K562 (cell line): ENCODE results near the gene PSORS1C2. TPM values are rescaled to one million over a fixed set of nuclear protein-coding genes. Genes with fewer than 3 reads are reported as not detected.

Source experiments
- CBX5 ChIP-seq: IDR thresholded peaks from 2 replicates; pipeline ENCODE4 v1.6.1; 2014; ENCODE audit warnings: low read depth, borderline replicate concordance
- CLOCK ChIP-seq: fragments of 250-450 bp; sonication (Bioruptor Pico); IDR thresholded peaks from 2 replicates; pipeline ENCODE4 v1.4.0; 2020; ENCODE audit warnings: mild to moderate bottlenecking, moderate library complexity, borderline replicate concordance
- GTF3C2 ChIP-seq: IDR thresholded peaks from 3 replicates; pipeline ENCODE4 v1.6.1; 2011; ENCODE audit warnings: borderline replicate concordance, mild to moderate bottlenecking, moderate library complexity; ENCODE audit not compliant: insufficient read length; ENCODE audit errors: extremely low read depth
- HDAC2 ChIP-seq: fragments of 450-650 bp; IDR thresholded peaks from 2 replicates; pipeline ENCODE4 v1.6.1; 2016; ENCODE audit warnings: mild to moderate bottlenecking
- MAFF ChIP-seq: IDR thresholded peaks from 2 replicates; pipeline ENCODE4 v1.6.1; 2012; ENCODE audit warnings: low read length, improper control_type of control experiment
- RBM39 ChIP-seq: fragments of 200-400 bp; formaldehyde crosslinking; optimal IDR thresholded peaks from 2 replicates; pipeline ENCODE3; 2018; ENCODE audit warnings: low read depth, low read length
- UBTF ChIP-seq, 2 experiments: IDR thresholded peaks; 2 replicates each; pipeline ENCODE4 v1.6.1; 2012; ENCODE audit warnings: improper control_type of control experiment in 2 of 2, low read depth in 2 of 2, low read length in 2 of 2, borderline replicate concordance in 1 of 2
- ZFP1 ChIP-seq: fragments of 450-650 bp; formaldehyde crosslinking; IDR thresholded peaks from 2 replicates; pipeline ENCODE4 v1.4.0; 2020; ENCODE audit warnings: mild to moderate bottlenecking, mixed read lengths
- ZFP36 ChIP-seq: fragments of 150-350 bp; IDR thresholded peaks from 2 replicates; pipeline ENCODE4 v1.6.1; 2018; ENCODE audit warnings: low read length, low read depth; ENCODE audit not compliant: partially characterized antibody
- ZNF699 ChIP-seq: fragments of 250-450 bp; sonication (Bioruptor Pico); IDR thresholded peaks from 2 replicates; pipeline ENCODE4 v1.8.0; 2021; ENCODE audit warnings: mild to moderate bottlenecking, moderate library complexity; ENCODE audit not compliant: insufficient replicate concordance
- polyA plus RNA-seq, 8 experiments: library from polyadenylated mRNA; depleted of rRNA in 4 of 8; stranded (reverse) in 5 of 8; unstranded in 3 of 8; fragments of >200 nt; fragmentation: Nextera tagmentation in 2 of 8; fragmentation: Illumina TruSeq in 1 of 8; extraction: Ambion mirVana in 2 of 8; extraction: Trizol in 1 of 8; gene quantifications; 2 replicates each; pipeline versions ENCODE4 v1.2.1 to v1.2.3, GENCODE V29; 2011 to 2014; ENCODE audit warnings: inconsistent platforms in 1 of 8, missing spikeins in 1 of 8
- total RNA-seq, 7 experiments: library from RNA; depleted of rRNA in 6 of 7; stranded (reverse); fragments of >200 nt in 6 of 7; fragmentation: Illumina TruSeq in 2 of 7; extraction: Trizol in 2 of 7; gene quantifications; 2 replicates each; pipeline versions ENCODE4 v1.2.1 to v1.2.3, GENCODE V29; 2011 to 2021; ENCODE audit warnings: low replicate concordance in 1 of 7

The PSORS1C2 gene
- total and polyA plus RNA-seq, 9 of the 15 experiments (the other 6 are each of a cell fraction or from before 2014, with no cell fraction given): not detected

GRCh38 chr6:31145386-31145785, 6.5 kb upstream of the PSORS1C2 start (continued):
- no peak for TF ChIP-seq GTF3C2
- TF ChIP-seq RBM39: no peak
- TF ChIP-seq ZFP36: no peak
- no peak for TF ChIP-seq CLOCK (CRISPR knock-in tag)
- no peak for TF ChIP-seq ZFP1 (CRISPR knock-in tag)
- no peak for TF ChIP-seq MAFF
- TF ChIP-seq UBTF (IDR thresholded peaks at IDR 0.05; ENCODE audit: borderline replicate concordance in 1 of 2, low read depth in 2 of 2, low read length in 2 of 2): no peak
- no peak for TF ChIP-seq HDAC2
- TF ChIP-seq ZNF699 (CRISPR knock-in tag): no peak
- TF ChIP-seq CBX5: no peak
